A549 (cell line): Measurements from ENCODE around the gene OR56A5.

ENCODE experiments used
- CBX2 ChIP-seq: fragments of 200-600 bp; sonication (generic); IDR thresholded peaks from 2 replicates; pipeline ENCODE4 v1.6.1; 2016; ENCODE audit warnings: low read depth, mild to moderate bottlenecking, borderline replicate concordance
- CEBPB ChIP-seq, 2 experiments: fragments of >200 bp in 1 of 2; sonication (Bioruptor Twin) in 1 of 2; formaldehyde crosslinking in 1 of 2; IDR thresholded peaks; 2 replicates each; pipeline ENCODE4 v1.6.1; 2012 to 2016
- CHD2 ChIP-seq: fragments of 150-350 bp; IDR thresholded peaks from 2 replicates; pipeline ENCODE4 v1.6.1; 2014; ENCODE audit warnings: low read length; ENCODE audit not compliant: partially characterized antibody
- CTCF ChIP-seq: fragments of >200 bp; sonication (Bioruptor Twin); formaldehyde crosslinking; IDR thresholded peaks from 3 replicates; pipeline ENCODE4 v1.5.1; 2016
- EP300 ChIP-seq, 2 experiments: fragments of >200 bp; sonication (Bioruptor Twin); formaldehyde crosslinking; IDR thresholded peaks; 2 replicates in 1 of 2; 3 replicates in 1 of 2; pipeline ENCODE4 v1.6.1; 2016 to 2017
- FOSB ChIP-seq: fragments of 250-450 bp; sonication (Bioruptor Pico); IDR thresholded peaks from 2 replicates; pipeline ENCODE4 v1.5.0; 2020; ENCODE audit warnings: mild to moderate bottlenecking, moderate library complexity
- HOXA7 ChIP-seq: fragments of 250-450 bp; sonication (Bioruptor Pico); IDR thresholded peaks from 2 replicates; pipeline ENCODE4 v1.5.0; 2020; ENCODE audit warnings: mild to moderate bottlenecking, moderate library complexity
- JUNB ChIP-seq: fragments of >200 bp; sonication (Bioruptor Twin); formaldehyde crosslinking; IDR thresholded peaks from 2 replicates; pipeline ENCODE4 v1.6.1; 2016
- MAX ChIP-seq: IDR thresholded peaks from 2 replicates; pipeline ENCODE4 v1.6.1; 2012
- MAZ ChIP-seq: fragments of 150-350 bp; IDR thresholded peaks from 2 replicates; pipeline ENCODE4 v1.6.1; 2014; ENCODE audit warnings: antibody characterized with exemption, low read depth, low read length, borderline replicate concordance
- PBX3 ChIP-seq: IDR thresholded peaks from 2 replicates; pipeline ENCODE4 v1.6.1; 2012
- POLR2A ChIP-seq: IDR thresholded peaks from 2 replicates; pipeline ENCODE4 v1.6.1; 2012; ENCODE audit warnings: mild to moderate bottlenecking, low read length
- SREBF2 ChIP-seq: fragments of 450-650 bp; IDR thresholded peaks from 2 replicates; pipeline ENCODE4 v1.6.1; 2014; ENCODE audit warnings: mild to moderate bottlenecking, moderate library complexity
- ZC3H11A ChIP-seq: fragments of 450-650 bp; IDR thresholded peaks from 2 replicates; pipeline ENCODE4 v1.6.1; 2014; ENCODE audit warnings: antibody characterized with exemption, mild to moderate bottlenecking

DNA sequence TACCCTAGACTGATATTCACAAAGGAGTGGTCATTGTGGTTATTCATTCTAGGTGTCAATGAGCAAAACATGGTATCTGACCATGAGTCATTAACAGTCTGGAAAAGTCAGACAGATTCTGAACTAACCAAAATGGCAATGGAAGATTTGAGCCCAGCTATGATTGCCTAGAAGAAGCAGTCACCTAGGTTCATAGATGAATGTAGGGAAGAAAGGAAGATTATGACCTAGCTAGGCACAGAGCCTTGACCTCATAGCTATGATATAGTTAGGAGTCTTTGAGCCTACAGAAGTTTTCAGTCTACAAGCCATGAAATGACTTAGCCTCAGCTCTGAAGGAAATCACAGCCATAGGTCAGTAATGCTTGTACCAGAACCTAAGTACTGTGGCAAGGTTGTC is 38.1 kb upstream of the OR56A5 start:
- TF ChIP-seq ZC3H11A, result no peak
- TF ChIP-seq CTCF, result no peak
- no peak for TF ChIP-seq POLR2A
- no peak for TF ChIP-seq HOXA7 (CRISPR knock-in tag)
- TF ChIP-seq CHD2, result no peak
- TF ChIP-seq MAZ, result no peak
- TF ChIP-seq JUNB, result no peak
- no peak for TF ChIP-seq MAX
- TF ChIP-seq SREBF2, result no peak
- no peak for TF ChIP-seq EP300 (IDR thresholded peaks at IDR 0.05)
- TF ChIP-seq CBX2, result no peak
- TF ChIP-seq PBX3, result no peak
- TF ChIP-seq CEBPB (IDR thresholded peaks at IDR 0.05), result no peak
- no peak for TF ChIP-seq FOSB (CRISPR knock-in tag)
